ENCODE measurements around the gene SLC6A6.
"Not testable (repeated sequence)": the region's sequence is repeated elsewhere in the genome, so short reads cannot be mapped to it uniquely, and the experiment has no call there.

The SLC6A6 gene

GRCh38 chr3:14437705-14438104 is 35.3 kb downstream of the SLC6A6 start:
- not testable (repeated sequence) for DNase-seq (ENCODE audit: low spot score)

GRCh38 chr3:14438262-14438661 is 35.9 kb downstream of the SLC6A6 start:
- DNase-seq (ENCODE audit: low spot score), result no peak

GRCh38 chr3:14438929-14439328 is 36.5 kb downstream of the SLC6A6 start:
- no peak for DNase-seq (ENCODE audit: low spot score)

GRCh38 chr3:14439501-14440167 is 37.2 kb downstream of the SLC6A6 start:
- DNase-seq (ENCODE audit: low spot score), result no peak

GRCh38 chr3:14440168-14440518 is 37.7 kb downstream of the SLC6A6 start:
- DNase-seq (ENCODE audit: low spot score), result no peak

GRCh38 chr3:14440531-14441239 is 38.3 kb downstream of the SLC6A6 start:
- DNase-seq (ENCODE audit: low spot score), result no peak

- no peak for DNase-seq (ENCODE audit: low spot score)
Observed at GRCh38 chr3:14441240-14441919, 39.0 kb downstream of the SLC6A6 start.

GRCh38 chr3:14441920-14442300 is 39.5 kb downstream of the SLC6A6 start:
- no peak for DNase-seq (ENCODE audit: low spot score)

- DNase-seq (ENCODE audit: low spot score), result no peak
Observed at GRCh38 chr3:14444380-14444779, 42.0 kb downstream of the SLC6A6 start.

GRCh38 chr3:14445773-14446172 is 43.4 kb downstream of the SLC6A6 start:
- DNase-seq (ENCODE audit: low spot score), result no peak

GRCh38 chr3:14446988-14447570 is 44.7 kb downstream of the SLC6A6 start:
- DNase-seq (ENCODE audit: low spot score), result no peak

GRCh38 chr3:14448063-14448462 is 45.7 kb downstream of the SLC6A6 start:
- DNase-seq (ENCODE audit: low spot score), result no peak

- no peak for DNase-seq (ENCODE audit: low spot score)
Observed at GRCh38 chr3:14448756-14449727, 46.6 kb downstream of the SLC6A6 start.

- no peak for DNase-seq (ENCODE audit: low spot score)
Observed at GRCh38 chr3:14450506-14450905, 48.1 kb downstream of the SLC6A6 start.

GRCh38 chr3:14450922-14451606 is 48.7 kb downstream of the SLC6A6 start:
- DNase-seq (ENCODE audit: low spot score), result no peak

- no peak for DNase-seq (ENCODE audit: low spot score)
Observed at GRCh38 chr3:14451844-14452739, 49.7 kb downstream of the SLC6A6 start.

- DNase-seq (ENCODE audit: low spot score), result no peak
Observed at GRCh38 chr3:14452740-14453710, 50.6 kb downstream of the SLC6A6 start.

GRCh38 chr3:14453876-14454638 is 51.7 kb downstream of the SLC6A6 start:
- no peak for DNase-seq (ENCODE audit: low spot score)

Measured in cerebellar cortex (tissue), 1 donor.